Measurements from ENCODE around the gene TENM3. TPM values are rescaled to one million over a fixed set of nuclear protein-coding genes. Genes with fewer than 3 reads are reported as not detected.

TENM3 gene
- total RNA-seq, 1 donor from 2014 or later: 2.8 TPM

DNA sequence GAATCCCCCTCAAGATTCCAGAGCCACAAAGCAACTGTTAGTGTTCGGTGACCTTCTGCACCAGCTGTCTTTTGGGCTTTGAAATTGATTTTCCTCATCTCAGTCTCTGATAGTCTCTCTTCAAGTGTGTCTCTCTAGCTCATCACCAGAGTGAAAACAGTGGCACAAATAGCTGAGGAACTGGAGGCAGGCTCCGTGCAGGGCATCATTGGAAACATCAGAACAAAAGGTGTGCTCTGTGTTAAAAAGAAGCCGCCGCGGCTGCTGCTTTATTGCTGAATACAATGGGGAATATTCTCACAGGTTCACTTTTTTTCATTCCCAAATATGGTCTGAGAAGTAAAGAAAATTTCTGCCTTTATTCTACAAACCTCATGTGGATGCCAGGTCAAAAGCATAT, 376.5 kb downstream of the TENM3 start:
- no peak overlapping the region for H3K4me3 ChIP-seq
- H3K27ac ChIP-seq: no peak overlapping the region
- TF ChIP-seq, protein P1, sequence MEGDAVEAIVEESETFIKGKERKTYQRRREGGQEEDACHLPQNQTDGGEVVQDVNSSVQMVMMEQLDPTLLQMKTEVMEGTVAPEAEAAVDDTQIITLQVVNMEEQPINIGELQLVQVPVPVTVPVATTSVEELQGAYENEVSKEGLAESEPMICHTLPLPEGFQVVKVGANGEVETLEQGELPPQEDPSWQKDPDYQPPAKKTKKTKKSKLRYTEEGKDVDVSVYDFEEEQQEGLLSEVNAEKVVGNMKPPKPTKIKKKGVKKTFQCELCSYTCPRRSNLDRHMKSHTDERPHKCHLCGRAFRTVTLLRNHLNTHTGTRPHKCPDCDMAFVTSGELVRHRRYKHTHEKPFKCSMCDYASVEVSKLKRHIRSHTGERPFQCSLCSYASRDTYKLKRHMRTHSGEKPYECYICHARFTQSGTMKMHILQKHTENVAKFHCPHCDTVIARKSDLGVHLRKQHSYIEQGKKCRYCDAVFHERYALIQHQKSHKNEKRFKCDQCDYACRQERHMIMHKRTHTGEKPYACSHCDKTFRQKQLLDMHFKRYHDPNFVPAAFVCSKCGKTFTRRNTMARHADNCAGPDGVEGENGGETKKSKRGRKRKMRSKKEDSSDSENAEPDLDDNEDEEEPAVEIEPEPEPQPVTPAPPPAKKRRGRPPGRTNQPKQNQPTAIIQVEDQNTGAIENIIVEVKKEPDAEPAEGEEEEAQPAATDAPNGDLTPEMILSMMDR (IDR thresholded peaks at IDR 0.05): no peak
- no peaks in the 10 kb centered on the region for H3K4me1 ChIP-seq
- no peaks in the 10 kb centered on the region for H3K9me3 ChIP-seq
- H3K27me3 ChIP-seq: no peaks in the 10 kb centered on the region
- intact Hi-C loops (cut with DNase I): no loop called here
- DNase-seq (ENCODE audit: low spot score in 2 of 2): no peak
- no peaks in the 10 kb centered on the region for H3K36me3 ChIP-seq

DNA sequence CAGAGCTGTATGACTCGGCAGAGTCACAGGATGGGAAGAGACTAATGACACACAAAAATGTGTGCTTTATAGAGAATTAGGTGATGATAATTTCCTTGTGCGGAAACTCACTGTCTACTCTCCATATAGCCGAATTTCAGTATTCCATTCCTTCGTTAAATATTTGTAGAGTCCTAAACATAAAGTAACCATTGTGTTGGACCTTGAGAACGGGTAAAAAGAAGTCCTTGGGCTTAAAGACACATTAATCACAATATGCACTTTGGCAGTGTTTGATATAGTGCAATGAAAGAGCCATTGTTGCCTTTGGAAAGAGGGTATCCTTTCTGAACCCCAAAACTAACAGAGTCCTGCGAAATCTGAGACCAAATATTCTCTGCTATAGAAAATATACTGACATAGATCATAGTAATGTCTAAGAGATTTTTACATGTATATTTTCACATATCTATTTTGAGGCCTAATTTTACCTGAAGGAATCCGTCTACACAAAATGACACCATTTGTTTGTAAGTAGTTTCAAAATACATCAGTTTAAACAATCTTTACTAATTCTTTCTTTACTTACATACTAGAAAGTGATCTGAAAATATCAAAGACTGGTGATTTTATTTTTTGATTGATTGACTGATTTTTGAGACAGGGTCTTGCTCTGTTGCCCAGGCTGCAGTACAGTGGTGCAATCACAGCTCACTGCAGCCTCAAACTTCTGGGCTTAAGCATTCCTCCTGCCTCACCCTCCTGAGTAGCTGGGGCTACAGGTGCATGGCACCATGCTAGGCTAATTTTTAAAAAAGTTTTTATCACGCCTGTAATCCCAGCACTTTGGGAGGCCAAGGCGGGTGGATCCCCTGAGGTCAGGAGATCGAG, 377.1 kb downstream of the TENM3 start:
- Histone ChIP-seq H3K27ac (no peak overlapping the region), H3K27me3 (no peaks in the 10 kb centered on the region), H3K4me1 (no peaks in the 10 kb centered on the region), H3K9me3 (no peaks in the 10 kb centered on the region), H3K4me3 (no peak overlapping the region), H3K36me3 (no peaks in the 10 kb centered on the region)
- DNase-seq (ENCODE audit: low spot score in 2 of 2): no peak
- intact Hi-C loops (cut with DNase I): no loop called here
- TF ChIP-seq, protein P1 (IDR thresholded peaks at IDR 0.05): no peak

DNA sequence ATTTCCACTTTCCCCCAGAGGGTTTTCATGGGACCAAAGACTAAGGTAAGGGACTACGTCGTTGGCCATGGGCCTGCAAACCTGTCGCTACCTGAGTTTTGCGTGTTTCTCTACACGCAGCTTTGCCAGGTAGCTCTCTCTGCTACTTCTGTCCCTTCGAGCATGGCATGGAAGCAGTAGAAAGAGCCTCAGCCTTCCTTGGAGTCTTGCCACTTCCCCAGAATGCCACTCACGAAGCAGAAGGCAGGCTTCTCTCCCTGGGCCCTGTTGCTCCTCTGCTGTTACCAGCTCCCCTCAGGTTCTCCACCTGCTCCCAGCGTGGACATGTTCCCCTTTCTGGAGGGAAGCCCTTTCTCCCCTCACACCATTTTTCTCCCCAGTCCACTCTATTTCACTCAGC, 381.1 kb downstream of the TENM3 start:
- Histone ChIP-seq H3K4me1 (no peaks in the 10 kb centered on the region), H3K36me3 (no peaks in the 10 kb centered on the region), H3K27ac (no peak overlapping the region), H3K9me3 (no peaks in the 10 kb centered on the region), H3K4me3 (no peak overlapping the region), H3K27me3 (no peaks in the 10 kb centered on the region)
- no peak for DNase-seq (ENCODE audit: low spot score in 2 of 2)
- TF ChIP-seq, protein P1 (IDR thresholded peaks at IDR 0.05): no peak
- intact Hi-C loops (cut with DNase I): no loop called here

DNA sequence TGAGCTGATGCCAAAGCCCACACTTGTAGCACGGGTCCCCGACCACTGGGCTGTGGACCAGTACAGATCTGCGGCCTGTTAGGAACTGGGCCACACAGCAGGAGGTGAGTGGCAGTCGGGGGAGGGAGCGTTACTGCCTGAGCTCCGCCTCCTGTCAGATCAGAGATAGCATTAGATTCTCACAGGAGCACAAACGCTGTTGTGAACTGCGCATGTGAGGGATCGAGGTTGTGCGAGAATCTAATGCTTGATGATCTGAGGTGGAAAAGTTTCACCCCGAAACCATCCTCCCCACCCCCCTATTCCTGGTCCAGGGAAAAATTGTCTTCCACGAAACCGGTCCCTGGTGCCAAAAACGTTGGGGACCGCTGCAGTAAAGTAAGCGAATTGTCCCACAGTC, 382.0 kb downstream of the TENM3 start:
- no peaks in the 10 kb centered on the region for H3K4me1 ChIP-seq
- H3K27ac ChIP-seq: no peak overlapping the region
- no peaks in the 10 kb centered on the region for H3K36me3 ChIP-seq
- TF ChIP-seq, protein P1 (IDR thresholded peaks at IDR 0.05): no peak
- no peaks in the 10 kb centered on the region for H3K9me3 ChIP-seq
- DNase-seq (ENCODE audit: low spot score in 2 of 2): no peak
- intact Hi-C loops (cut with DNase I): no loop called here
- no peaks in the 10 kb centered on the region for H3K27me3 ChIP-seq
- H3K4me3 ChIP-seq: no peak overlapping the region

DNA sequence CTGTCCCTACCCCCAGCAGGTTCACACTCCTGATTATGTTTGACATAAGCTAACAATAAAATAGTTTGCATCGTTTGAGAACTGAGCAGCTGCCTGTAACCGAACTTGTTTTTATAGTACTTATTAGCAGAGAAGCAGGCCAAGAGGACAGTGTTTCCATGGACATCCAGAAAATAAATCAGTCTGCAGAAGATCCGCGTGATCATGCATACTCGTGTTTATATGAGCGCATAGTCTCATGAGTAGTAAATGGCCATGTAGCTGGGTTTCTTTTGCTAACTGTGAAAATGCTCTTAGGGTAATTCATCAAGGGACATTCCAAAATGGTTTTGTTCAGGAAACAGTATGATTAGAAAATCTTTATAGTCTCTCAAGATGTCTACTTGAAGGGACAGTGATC, 384.8 kb downstream of the TENM3 start:
- no peak for DNase-seq (ENCODE audit: low spot score in 2 of 2)
- Histone ChIP-seq H3K27me3 (no peaks in the 10 kb centered on the region), H3K27ac (no peak overlapping the region), H3K4me3 (no peak overlapping the region), H3K36me3 (no peaks in the 10 kb centered on the region), H3K9me3 (no peaks in the 10 kb centered on the region), H3K4me1 (no peaks in the 10 kb centered on the region)
- intact Hi-C loops (cut with DNase I): no loop called here
- TF ChIP-seq, protein P1 (IDR thresholded peaks at IDR 0.05): no peak

Data from ascending aorta (tissue), 2 donors.